HG02642 (cell line): Measurements from ENCODE around the gene SETD1A.
"Not testable (repeated sequence)": the region's sequence is repeated elsewhere in the genome, so short reads cannot be mapped to it uniquely, and the experiment has no call there.

Experiments
- ATAC-seq: cut with Tn5 transposase; IDR thresholded peaks from one replicate; pipeline ENCODE4 v1.9.1; 2021; ENCODE audit warnings: mild to moderate bottlenecking; ENCODE audit not compliant: unreplicated experiment, poor library complexity

The SETD1A gene

DNA sequence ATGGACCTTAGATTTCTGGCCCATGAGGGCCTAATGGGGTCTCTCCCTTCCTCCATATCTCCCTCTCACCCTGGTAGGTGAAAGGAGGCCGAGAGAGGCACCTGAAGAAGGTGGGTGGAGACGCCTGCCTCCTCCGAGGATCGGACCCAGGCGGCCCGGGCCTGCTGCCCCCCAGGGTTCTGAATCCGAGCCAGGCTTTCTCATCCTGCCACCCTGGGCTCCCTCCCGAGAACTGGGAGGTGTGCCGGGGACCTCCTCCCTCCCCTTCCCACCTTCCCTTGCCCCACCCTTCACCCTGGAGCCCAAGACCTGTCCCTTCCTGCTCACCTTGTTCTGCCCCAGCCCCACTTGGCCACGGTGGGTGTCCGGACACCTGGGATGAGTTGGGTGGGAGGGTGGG, 29.2 kb upstream of the SETD1A start:
- ATAC-seq, result no peak

DNA sequence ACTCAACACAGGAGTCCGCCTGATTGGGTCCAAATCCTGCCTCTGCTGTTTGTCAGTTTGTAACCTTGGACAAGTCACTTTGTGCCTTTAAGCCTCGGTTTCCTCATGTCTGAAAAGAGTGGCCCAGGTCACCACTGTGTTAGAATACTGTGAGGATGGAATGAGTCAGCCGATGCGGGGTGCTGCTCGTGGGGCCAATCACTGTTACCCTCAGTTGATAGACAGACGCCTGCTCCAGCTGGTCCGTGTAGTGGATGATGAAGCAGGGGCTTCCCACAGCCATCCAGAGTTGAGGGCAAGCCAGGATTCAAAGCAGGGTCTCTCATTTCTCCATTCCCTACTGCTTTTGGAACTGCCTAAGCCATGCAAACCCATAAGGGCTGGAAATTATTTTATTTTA, 28.4 kb upstream of the SETD1A start:
- no peak for ATAC-seq

GRCh38 chr16:30930160-30930571, 27.4 kb upstream of the SETD1A start:
- no peak for ATAC-seq

DNA sequence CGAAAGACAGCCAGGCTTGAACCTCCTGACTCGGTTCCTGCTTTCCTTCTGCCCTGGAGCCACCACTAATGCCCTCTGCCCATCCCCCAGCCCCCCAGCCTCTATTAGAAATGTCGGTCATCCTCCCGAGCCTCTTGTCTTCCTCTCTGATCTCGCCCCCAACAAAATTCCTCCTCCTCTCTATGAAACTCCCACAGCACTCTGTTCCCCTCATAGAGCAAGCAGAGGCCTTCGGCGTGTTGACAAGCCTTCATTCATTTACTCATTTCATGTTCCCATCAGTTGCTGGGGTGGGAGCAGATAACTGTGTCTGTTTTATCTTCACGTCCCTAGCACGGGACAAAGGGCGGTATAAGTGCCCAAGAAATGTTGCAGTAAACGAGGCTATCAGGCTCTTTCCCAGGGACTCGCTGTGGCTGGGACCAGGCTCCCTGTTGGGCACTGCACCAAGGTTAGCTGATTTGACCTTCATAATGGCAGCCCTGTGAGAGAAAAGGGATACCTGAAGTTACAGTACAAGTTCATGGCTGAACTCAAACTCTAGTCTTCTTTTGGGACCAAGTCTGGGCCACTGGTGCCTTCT, 26.4 kb upstream of the SETD1A start:
- ATAC-seq, result no peak

DNA sequence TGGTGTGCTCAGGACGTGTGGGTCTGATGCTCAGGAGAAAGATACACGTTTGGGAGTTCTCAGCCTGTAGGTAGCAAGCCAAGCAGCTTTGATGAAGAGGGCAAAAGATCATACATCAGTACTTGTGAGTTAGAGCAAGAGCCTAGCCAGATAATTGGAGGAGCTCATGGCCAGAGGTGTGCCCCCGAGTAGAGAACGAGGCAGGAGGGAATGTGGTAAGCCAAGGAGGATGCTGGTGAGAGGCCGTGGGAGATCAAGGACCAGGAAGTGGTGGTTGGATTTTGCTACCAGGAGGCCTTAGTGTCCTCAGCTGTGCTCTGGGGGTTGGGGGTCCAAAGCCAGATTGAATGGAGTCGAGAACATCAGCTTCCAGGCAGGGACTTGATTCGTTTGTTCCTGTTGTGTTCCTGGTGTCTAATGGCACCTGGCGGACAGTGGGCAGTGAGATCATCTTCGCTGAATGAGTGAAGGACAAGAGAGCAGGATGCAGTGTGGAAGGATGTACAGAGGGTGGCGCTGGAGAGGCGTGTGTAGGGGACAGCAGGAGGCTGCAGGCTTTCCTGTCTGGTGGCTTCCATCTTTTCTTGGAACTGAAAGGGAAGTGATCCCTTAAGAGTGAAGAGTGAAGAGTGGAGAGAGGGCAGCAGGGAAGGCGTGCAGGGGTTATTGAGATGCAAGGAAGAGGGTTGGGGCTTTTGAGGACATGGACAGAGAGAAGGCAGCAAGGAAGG, 22.6 kb upstream of the SETD1A start:
- ATAC-seq, result no peak

- no peak for ATAC-seq
These were observed 19.9 kb upstream of the SETD1A start for GRCh38 chr16:30937692-30938091.

DNA sequence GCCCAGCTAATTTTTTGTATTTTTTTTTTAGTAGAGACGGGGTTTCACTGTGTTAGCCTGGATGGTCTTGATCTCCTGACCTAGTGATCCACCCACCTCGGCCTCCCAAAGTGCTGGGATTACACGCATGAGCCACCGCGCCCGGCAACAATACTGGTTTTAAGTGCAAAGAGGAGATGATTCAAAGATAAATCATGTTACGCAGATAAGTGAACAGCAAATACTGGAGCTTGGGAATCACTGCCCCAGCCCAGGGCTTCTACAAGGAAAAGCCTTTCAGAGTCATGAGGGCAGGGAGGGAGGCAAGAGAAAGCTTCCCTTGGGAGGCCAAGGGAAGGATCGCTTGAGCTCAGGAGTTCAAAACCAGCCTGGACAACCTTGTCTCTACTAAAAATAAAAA, 18.0 kb upstream of the SETD1A start:
- ATAC-seq, result not testable (repeated sequence)

DNA sequence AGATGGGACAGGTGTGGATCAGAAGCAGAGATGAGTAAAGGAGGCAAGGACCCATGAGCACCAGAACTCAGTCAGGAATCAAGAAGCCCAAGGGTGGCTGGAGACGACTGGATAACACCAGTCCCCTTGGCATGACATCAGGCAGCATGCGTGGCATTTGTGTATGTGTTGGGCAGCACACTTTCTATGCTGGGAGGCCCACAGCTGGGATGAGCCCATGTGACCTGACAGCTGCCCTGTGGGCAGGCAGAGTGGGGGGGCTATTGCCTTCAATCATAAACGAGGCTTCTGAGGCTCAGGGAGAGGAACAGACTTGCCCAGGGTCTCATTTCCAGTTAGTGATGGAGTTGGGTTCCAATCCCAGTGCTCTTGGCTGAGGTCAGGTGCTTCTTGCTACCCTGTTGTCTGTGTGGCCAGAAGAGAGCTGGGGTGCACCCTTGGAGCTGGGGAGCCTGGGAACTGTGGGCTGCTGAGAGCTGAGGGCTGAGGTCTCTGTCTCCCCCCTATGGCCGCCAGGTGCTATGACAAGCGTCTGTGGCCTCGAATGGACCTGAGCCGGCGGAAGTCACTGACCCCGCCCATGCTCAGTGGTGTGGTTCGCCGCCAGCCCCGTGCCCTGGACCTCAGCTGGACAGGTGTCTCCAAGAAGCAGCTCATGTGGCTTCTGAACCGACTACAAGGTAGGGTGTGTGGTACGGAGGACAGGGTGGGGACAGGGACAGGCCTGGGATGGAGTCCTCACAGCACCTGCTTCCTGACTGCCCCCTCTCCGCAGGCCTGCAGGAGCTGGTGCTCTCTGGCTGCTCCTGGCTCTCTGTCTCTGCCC, 15.7 kb upstream of the SETD1A start:
- peak; percentile 84 for ATAC-seq

- ATAC-seq, result no peak
These were observed 15.1 kb upstream of the SETD1A start for GRCh38 chr16:30942426-30942806.

- ATAC-seq, result no peak
These were observed 13.2 kb upstream of the SETD1A start for GRCh38 chr16:30944352-30944751.

- ATAC-seq, result no peak
These were observed 10.6 kb upstream of the SETD1A start for GRCh38 chr16:30946671-30947540.

- ATAC-seq, result no peak
These were observed 10.1 kb upstream of the SETD1A start for GRCh38 chr16:30947541-30947858.

- ATAC-seq, result no peak
These were observed 9.5 kb upstream of the SETD1A start for GRCh38 chr16:30947859-30948666.

GRCh38 chr16:30948667-30949649, 8.6 kb upstream of the SETD1A start, which contains the start of gene ORAI3:
Gene ORAI3, plus strand, starts transcription at chr16:30949068. Its CDS starts 222 bp downstream, at chr16:30949290.
- peak; percentile 70 for ATAC-seq

GRCh38 chr16:30949650-30950515, 7.7 kb upstream of the SETD1A start:
- peak; percentile 44 for ATAC-seq

- ATAC-seq, result no peak
These were observed 7.0 kb upstream of the SETD1A start for GRCh38 chr16:30950516-30951065.

DNA sequence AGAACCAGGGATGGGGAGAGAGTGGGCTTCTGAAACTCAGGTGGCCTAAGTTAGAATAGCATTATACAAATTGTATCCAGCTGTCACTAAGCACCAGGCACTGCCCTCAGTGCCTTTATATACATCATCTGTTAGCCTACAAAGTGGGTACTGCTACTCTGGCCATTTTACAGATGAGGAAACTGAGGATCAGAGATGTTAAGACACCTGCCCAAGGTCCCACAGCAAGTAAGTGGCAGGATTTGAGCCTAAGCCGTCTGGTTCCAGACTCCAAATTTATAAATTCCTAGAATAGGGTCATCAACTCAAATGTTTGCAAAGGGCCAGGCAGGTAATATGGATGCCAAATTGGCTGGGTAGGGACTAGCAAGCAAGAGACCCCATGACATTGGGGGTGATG, 6.4 kb upstream of the SETD1A start:
- ATAC-seq, result no peak
